Spleen (tissue), 7 donors: ENCODE data around the gene EPHA4.

Source experiments
- POLR2A ChIP-seq, 3 donors: fragments of 450-650 bp; IDR thresholded peaks; one replicate each; pipeline ENCODE4 v1.5.1; 2017; ENCODE audit warnings: antibody characterized with exemption in 3 of 3, mild to moderate bottlenecking in 1 of 3
- POLR2AphosphoS5 ChIP-seq, 3 donors: sonication (generic); formaldehyde crosslinking; IDR thresholded peaks; one replicate each; pipeline ENCODE4 v1.5.1; 2017; ENCODE audit warnings: antibody characterized with exemption in 3 of 3
- TF ChIP-seq, protein P1 (sequence below), 11 experiments: fragments of 200-600 bp in 7 of 11; fragments of 450-650 bp in 4 of 11; sonication (generic) in 4 of 11; IDR thresholded peaks in 8 of 11; conservative IDR thresholded peaks in 3 of 11; 1 replicate in 7 of 11; 2 replicates in 4 of 11; pipeline versions ENCODE4 v1.4.0 to v1.8.0; 2016 to 2021; ENCODE audit warnings: antibody characterized with exemption in 11 of 11, inconsistent platforms in 4 of 11, mild to moderate bottlenecking in 1 of 11
- donor health status: DM: no; HTN: no; CAD: no; lungs with moderate emphysema.
- donor health status: DM: no; HTN: no; CAD: no.
- donor health status: DM: no; HTN: no; CAD: no.

DNA sequence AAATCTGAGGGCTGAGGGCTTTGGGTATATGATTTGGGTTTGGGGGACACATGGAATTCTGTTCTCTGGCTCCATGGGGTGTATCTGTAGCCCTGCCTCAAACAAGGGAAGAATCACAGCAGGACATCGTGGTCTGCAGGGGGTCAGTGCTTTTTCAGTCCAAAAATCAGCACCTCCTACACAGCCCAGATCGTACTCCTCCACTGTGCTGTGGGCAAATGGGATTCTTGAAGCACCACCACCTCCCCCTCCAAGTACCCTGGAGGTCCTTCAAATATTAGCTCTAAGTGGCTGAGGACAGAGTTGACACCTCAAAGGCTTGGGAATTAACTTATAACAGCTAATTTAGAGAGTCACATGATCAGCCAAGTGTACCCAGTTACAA is 41.5 kb downstream of the EPHA4 start:
- TF ChIP-seq, protein P1, sequence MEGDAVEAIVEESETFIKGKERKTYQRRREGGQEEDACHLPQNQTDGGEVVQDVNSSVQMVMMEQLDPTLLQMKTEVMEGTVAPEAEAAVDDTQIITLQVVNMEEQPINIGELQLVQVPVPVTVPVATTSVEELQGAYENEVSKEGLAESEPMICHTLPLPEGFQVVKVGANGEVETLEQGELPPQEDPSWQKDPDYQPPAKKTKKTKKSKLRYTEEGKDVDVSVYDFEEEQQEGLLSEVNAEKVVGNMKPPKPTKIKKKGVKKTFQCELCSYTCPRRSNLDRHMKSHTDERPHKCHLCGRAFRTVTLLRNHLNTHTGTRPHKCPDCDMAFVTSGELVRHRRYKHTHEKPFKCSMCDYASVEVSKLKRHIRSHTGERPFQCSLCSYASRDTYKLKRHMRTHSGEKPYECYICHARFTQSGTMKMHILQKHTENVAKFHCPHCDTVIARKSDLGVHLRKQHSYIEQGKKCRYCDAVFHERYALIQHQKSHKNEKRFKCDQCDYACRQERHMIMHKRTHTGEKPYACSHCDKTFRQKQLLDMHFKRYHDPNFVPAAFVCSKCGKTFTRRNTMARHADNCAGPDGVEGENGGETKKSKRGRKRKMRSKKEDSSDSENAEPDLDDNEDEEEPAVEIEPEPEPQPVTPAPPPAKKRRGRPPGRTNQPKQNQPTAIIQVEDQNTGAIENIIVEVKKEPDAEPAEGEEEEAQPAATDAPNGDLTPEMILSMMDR (IDR thresholded peaks at IDR 0.05 in 8 of 11, conservative IDR thresholded peaks at IDR 0.05 in 3 of 11): no peak
- TF ChIP-seq POLR2AphosphoS5 (IDR thresholded peaks at IDR 0.05): no peak
- no peak for TF ChIP-seq POLR2A (IDR thresholded peaks at IDR 0.05)
